Measurements from ENCODE around the gene IGFBP4.

DNA sequence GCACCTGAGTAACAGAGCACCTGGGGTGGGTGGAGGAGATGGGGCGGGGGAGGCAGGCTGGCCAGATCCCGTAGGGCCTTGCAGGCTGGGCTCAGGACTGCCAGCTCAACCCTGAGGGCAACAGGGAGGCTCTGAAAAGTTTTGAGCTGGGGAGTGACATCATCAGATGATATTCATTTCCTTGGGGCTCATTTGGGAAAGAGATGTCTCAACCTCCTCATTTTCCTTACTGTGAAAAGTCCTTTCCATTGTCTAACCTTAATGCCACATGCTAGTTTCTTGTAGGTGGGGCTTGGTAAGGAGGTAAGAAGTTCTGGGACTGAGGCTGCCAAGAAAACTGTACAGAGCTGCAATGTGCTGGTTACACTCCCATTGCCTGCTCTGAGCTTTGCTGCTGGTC is 54.4 kb downstream of the IGFBP4 start:
- TF ChIP-seq POLR2A (IDR thresholded peaks at IDR 0.05; ENCODE audit: low read depth, low read length): no peak
- TF ChIP-seq TAF1 (IDR thresholded peaks at IDR 0.05; ENCODE audit: borderline replicate concordance, low read depth, low read length): no peak

Measured in GM12892 (cell line).